GM10847 (cell line): ENCODE results near the gene COPG1.

Experiments
- POLR2A ChIP-seq: IDR thresholded peaks from 2 replicates; pipeline ENCODE4 v1.6.1; 2011; ENCODE audit not compliant: insufficient read length; ENCODE audit errors: extremely low read depth

The COPG1 gene

DNA sequence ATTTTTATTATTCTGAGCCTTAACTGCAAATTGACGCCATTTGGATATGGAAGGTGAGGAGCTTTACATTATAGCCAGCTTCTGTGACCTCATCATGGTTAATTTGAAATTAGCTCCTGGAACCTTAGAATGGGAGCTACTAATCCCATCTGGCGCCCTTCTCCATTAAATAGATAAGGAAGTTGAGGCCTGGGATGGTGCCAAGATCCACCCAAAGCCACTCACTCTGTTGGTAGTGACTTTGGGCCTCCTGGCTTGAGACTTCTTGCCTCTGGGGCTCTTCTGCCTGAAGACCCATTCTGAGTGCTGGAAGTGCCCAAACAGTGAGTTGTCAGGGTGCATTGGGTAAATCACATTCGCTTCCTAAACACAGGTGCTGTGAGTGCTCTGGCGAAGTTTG lies 17.2 kb downstream of the COPG1 start:
- no peak for TF ChIP-seq POLR2A

DNA sequence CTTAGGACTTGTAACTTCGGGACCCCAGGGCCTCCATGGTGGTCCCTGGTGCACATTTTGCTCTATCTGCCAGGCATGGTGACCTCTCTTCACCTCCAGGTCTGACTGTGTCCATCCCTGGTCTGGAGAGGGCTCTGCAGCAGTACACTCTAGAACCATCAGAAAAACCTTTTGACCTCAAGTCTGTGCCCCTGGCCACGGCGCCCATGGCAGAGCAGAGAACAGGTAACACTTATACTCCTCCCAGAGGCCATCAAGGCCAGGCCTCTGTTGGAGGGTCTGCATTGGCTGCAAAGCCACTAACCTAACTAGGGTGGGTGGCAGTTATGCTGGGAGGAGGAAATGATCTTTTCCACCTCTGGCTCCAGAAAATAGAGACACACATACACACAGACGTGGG lies 19.0 kb downstream of the COPG1 start:
- no peak for TF ChIP-seq POLR2A

DNA sequence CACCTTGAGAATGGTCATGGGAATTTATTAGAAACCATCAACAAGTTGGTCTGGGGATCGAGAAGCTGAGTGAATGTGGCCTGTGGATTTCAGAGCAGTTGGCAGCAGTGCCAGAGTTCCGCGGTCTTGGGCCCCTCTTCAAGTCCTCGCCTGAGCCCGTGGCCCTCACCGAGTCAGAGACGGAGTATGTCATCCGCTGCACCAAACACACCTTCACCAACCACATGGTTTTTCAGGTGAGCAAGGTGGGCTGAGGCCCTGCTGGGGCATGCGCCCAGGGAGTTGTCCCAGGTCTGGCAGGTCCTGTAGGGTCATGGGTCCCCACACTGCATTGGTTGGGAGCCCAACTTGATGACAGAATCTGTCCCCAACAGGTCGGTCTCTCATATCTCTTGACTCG lies 22.3 kb downstream of the COPG1 start:
- no peak for TF ChIP-seq POLR2A

DNA sequence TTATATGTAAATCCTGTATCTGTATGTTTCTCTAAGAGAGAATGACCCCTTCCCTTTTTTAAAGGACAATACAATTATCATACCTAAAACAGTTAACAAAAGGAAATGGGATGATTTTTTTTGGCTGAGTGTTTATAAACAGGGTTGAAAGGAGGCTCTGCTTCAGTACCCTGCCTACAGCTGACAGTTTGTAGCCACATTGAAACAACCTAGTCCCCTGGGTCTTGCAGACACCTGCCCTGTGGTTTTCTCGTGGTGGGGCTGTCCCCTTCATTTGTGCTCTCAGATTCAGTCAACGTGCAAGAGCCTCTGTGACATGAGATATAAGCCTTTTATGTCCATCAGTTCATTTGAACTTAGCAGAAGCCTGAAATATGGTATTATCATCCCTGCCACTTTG lies 27.0 kb downstream of the COPG1 start:
- no peak for TF ChIP-seq POLR2A

DNA sequence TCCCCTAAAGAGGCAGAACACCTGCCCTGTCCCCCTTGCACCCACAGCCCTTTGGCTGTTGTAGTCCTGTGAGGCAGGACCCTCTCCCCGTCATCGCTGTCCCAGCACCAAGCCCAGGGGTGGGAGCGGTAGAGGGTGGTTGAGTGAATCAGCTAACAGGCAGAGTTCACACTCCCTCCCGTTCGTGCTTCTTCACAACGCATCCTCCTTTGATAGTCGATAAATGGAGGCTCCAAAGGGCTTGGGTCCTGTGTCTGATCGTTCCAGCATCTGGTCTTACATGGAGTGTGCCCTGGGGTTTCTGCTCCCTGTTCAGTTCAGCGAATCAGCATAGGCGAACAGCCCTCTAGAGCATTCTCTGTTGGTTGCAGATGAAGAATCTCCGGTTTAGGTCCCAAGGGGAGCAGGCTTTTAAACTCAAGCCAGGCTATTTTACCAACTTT lies 28.4 kb downstream of the COPG1 start:
- no peak for TF ChIP-seq POLR2A

DNA sequence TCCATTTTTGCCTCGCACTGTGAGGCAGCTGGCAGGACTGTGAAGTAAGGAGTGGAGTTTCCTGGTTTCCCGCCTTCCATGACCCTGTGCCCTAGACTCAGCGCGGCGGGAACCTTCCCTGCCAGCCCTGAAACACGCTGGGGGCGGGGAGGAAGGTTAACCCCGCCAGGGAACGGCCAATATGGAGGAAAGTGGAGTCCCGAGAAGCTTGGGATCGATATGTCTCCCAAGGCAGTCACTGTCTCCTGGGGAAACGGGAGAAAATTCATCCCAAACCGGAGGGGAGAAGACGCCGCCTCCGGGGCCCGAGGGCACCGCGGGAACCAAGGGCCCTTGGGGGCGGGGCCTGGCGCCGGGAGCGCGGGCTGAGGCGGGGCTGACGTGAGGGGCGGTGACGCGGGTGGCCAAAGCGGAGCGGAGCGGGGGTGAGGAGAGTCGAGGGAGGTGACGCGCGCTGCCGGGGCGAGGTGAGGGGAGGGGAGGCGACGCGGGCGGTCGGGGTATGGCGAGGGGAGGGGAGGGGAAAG lies 29.1 kb downstream of the COPG1 start, which contains the start of gene HMCES:
TSS of gene HMCES (plus strand) at position 432 of the 527 bp plus-strand sequence. CDS start 863 bp downstream, outside the sequence.
- TF ChIP-seq POLR2A: peak; percentile 43

DNA sequence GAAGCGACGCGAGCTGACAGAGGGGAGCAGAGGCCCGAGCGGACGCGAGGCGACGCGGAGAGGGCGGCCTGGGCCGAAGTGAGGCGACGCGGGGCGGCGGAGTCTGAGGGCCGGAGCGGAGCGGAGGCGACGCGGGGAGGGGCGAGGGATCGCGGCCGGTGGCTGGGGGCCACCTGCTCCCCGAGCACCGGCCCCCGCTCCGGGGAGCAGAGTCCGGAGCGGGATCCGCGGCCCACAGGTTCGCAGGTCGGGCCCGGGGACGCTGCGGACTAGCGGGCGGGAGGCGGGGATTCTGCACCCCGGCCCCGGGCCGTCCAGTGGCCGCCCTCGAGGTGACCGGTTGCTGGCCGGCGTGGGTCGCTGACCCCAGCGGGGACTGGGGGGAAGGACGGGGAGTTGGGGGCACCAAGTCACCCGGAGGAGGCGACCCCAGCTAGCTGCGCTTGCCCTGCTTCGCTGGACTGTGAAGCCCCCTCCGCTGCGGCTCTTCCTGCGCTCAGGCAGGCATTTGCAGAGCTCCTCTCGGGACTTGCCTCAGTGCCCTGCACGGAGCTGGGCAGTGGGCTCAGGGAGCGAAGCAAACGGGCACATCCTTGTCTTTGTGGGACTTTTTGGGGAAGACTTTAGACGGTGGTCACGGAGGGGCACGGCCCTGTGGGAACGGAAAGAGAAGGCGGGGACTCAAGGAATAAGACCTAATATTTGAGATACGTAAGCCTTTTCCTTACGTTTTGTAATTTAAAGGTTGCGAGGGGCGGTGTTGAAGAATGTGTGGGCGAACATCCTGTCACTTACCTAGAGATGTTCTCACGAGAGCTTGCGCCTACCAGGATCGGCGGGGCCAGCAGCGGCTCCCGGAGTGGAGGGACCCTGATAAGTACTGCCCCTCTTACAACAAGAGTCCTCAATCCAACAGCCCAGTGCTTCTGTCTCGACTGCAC lies 29.8 kb downstream of the COPG1 start:
- peak; percentile 5 for TF ChIP-seq POLR2A

DNA sequence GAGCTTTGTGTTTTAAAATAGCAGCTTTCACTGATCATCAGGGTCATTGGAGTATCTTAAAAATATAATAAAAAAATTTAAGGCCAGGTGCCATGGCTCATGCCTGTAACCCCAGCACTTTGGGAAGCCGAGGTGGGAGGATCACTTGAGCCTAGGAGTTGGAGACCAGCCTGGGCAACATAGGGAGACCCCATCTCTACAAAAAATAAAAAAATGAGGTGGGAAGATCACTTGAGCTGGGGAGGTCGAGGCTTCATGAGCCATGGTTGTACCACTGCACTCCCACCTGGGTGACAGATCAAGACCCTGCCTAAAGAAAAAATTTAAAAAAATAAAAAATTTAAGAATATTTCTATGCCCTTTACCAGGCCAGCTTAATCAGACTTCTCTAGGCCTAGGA lies 30.8 kb downstream of the COPG1 start:
- no peak for TF ChIP-seq POLR2A

DNA sequence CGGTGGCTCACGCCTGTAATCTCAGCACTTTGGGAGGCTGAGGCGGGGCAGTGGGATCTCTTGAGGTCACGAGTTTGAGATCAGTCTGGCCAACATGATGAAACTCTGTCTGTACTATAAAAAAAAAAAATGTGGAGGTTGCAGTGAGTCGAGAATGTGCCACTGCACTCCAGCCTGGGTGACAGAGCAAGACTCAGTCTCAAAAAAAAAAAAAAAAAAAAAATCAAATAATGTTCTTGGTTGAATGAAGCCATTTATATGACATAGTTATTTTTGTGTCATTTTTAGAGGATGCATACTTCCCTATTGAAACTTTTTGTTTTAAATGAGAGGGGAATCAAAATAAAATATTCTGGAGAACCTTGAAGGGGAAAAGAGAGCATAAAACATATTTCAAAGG lies 32.3 kb downstream of the COPG1 start:
- TF ChIP-seq POLR2A: no peak

DNA sequence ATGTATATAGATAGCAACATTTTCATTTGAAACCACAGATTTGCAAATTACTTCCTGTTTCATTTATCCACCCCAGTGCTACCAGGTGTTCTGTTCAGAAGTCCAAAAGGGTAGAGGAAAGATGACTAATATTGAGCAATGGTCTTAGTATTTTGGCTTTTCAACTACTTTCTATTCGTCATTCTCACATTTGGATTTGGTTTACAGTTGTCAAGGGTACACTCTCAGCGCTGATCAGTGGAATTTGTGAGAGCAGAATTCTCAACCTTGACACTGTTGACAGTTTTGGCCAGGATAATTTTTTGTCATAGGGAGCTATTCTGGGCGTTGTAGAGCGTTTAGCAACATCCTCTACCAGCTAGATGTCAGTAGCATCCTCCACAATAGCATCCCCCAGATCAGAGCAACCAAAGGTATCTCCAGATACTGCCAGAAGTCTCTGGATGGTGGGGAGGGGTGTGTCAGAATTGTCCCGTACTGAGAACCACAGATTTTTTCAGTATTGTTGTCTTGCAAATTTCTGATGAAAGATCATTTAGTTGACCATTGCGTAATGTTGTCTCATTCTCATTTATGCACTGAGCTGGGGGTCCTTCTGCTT lies 33.4 kb downstream of the COPG1 start:
- no peak for TF ChIP-seq POLR2A

DNA sequence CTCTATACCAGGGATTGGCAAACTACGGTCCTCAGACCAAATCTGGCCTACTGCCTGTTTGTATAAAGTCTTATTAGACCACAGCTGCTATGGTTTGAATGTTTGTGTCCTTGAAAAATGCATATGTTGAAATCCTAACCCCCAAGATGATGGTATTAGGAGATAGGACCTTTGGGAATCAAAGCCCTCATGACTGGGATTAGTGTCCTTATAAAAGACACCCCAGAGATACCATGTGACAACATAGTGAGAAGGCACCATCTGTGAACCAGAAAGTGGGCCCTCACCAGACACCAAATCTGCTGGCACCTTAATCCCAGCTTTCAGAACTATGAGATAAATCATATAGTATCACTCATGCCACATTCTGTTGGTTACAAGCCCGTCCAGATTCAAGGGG lies 36.7 kb downstream of the COPG1 start:
- no peak for TF ChIP-seq POLR2A

DNA sequence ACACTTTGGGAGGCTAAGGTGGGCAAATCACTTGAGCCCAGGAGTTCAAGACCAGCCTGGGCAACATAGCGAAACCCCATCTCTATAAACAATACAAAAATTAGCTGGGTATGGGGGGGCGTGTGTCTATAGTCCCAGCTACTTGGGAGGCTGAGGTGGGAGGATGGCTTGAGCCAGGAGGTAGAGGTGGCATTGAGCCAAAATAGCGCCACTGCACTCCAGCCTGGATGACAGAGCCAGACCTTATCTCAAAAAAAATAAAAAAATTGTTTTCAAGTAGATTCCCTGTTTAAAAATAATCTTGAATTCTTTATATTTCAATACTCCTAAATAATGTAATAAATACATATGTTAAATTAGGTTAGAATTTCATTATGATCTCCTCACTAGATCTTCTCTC lies 39.0 kb downstream of the COPG1 start:
- no peak for TF ChIP-seq POLR2A

DNA sequence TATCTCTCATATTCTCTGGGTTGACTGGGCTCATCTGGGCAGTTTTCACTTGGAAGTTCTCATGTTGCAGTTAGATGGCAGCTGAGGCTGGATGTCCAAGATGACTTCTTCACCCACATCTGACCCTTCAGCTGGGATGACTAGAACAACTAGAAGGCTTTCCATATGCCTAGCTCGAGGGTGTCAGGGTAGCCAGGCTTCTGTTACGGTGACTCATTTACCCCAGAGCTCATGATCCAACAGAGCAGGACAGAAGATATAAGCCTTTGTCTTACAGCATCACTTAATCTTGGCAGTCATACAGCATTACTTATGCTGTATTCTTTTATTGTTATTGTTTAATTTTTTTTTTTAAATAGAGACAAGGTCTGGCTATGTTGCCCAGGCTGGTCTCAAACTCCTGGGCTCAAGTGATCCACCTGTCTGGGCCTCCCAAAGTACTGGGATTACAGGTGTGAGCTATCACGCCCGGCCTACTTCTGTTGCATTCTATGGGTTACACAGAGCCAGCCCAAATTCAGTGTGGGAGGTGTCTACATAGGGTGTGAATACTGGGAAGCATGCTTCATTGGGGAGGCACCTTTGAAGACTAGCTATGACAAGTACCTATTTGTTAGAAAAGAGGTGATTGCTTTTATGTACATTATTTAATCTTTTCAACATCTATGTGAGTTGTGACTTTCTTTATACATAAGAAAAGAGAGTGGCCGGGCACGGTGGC lies 40.0 kb downstream of the COPG1 start:
- no peak for TF ChIP-seq POLR2A

DNA sequence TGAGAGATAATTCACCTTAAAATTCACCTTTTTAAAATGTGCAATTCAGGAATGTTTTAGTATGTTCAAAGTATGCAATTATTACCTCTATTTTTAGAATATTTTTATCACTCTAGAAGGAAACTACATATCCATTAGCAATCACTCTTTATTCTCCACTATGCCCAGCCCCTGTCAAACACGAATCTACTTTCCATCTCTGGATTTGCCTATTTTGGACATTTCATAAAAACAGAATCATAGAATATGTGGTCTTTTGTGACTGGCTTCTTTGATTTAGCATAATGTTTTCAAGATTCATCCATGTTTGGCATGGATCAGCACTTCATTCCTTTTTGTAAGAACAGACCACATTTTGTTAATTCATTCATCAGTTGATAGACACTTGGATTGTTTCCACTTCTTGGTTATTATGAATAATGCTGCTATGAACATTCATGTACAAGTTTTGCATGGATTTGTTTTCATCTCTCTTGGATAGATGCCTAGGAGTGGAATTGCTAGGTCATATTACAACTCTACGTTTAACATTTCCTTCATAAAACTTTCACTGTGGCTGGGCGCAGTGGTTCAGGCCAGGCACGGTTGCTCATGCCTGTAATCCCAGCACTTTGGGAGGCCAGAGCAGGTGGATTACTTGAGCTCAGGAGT lies 42.0 kb downstream of the COPG1 start:
- TF ChIP-seq POLR2A: no peak

DNA sequence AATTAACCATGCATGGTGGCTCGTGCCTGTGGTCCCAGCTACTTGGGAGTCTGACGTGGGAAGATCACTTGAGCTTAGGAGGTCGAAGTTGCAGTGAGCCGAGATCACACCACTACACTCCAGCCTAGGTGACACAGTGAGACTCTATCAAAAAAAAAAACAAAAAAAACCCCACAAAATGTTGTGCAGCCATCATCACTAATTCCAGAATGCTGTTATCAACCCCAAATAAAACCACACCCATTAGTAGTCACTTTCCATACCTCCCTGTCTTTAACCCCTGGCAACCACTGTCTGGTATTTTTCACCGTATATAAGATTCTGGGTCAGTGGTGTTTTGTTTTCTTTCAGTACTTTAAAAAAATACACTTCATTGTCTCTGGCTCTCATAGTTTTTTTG lies 45.9 kb downstream of the COPG1 start:
- no peak for TF ChIP-seq POLR2A

DNA sequence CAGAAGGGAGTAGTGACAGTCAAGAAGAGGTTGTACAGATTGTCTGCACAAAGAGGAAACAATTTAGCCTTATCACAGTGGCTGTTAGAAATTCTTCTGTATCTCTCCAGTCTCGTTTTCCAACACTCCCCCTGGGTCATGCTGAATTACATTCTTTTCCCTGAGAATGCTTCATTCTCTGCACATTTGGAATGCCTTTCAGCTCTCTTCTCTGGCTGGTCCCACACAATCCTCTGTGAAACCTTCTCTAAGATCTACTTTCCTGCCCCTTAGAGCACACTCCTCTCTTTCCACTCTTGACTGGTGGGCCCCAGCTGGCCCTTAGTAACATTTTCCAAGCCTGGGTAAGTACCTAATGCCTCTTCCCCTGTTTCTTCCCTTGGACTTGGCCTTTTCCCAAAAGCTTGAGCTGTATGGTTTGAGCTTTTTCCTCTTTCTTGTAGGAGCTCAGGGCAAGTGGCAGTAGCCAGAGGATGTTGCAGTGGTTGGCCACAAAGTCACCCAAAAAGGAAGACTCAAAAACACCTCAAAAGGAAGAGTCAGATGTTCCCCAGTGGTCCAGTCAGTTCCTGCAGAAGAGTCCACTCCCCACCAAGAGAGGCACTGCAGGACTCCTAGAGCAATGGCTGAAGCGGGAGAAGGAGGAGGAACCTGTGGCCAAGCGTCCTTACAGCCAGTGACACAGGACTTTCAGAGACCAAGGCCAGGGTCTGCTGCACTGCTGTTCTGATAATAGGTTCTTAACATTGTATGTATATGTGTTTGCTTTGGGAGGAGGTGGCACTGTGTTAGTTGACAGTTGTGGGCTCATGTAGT lies 54.9 kb downstream of the COPG1 start:
- TF ChIP-seq POLR2A: no peak
